ENCODE measurements around the gene PRPF18. TPM values are rescaled to one million over a fixed set of nuclear protein-coding genes. Genes with fewer than 3 reads are reported as not detected.

PRPF18 gene
- polyA plus RNA-seq, 2 donors, result 6.6 to 13.4 TPM

- Histone ChIP-seq H3K9me3 (ENCODE audit: control insufficient read depth in 2 of 2, insufficient read depth in 1 of 2, low read depth in 1 of 2, low read length in 1 of 2) (no peaks in the 10 kb centered on the region), H3K27ac (ENCODE audit: low read depth in 2 of 2, low read length in 1 of 2) (peak overlapping the region; percentile 32 to 88), H3K4me3 (ENCODE audit: low read depth in 1 of 2, low read length in 2 of 2) (no peak overlapping the region), H3K36me3 (ENCODE audit: control insufficient read depth in 2 of 2, insufficient read depth in 2 of 2, low read length in 1 of 2) (peaks cover 3 to 14% of the 10 kb centered on the region in 2 donors), H3K4me1 (ENCODE audit: control insufficient read depth in 2 of 2, insufficient read depth in 2 of 2, low read length in 1 of 2) (peaks cover 0 to 2% of the 10 kb centered on the region in 2 donors), H3K27me3 (ENCODE audit: control insufficient read depth in 1 of 2, insufficient read depth in 2 of 2, low read length in 2 of 2) (no peaks in the 10 kb centered on the region)
- WGBS, 2 donors, result 19 to 22% methylated on average over 19 of the region's 19 CpGs
Measured at GRCh38 chr10:13659887-13660550, 73.3 kb downstream of the PRPF18 start.

GRCh38 chr10:13660551-13660920 is 73.8 kb downstream of the PRPF18 start:
- WGBS, 2 donors, result 34 to 43% methylated on average over 7 of the region's 7 CpGs
- Histone ChIP-seq H3K9me3 (ENCODE audit: control insufficient read depth in 2 of 2, insufficient read depth in 1 of 2, low read depth in 1 of 2, low read length in 1 of 2) (no peaks in the 10 kb centered on the region), H3K27ac (ENCODE audit: low read depth in 2 of 2, low read length in 1 of 2) (peak overlapping the region; percentile 32 to 88), H3K36me3 (ENCODE audit: control insufficient read depth in 2 of 2, insufficient read depth in 2 of 2, low read length in 1 of 2) (peaks cover 3 to 14% of the 10 kb centered on the region in 2 donors), H3K4me1 (ENCODE audit: control insufficient read depth in 2 of 2, insufficient read depth in 2 of 2, low read length in 1 of 2) (peaks cover 0 to 2% of the 10 kb centered on the region in 2 donors), H3K4me3 (ENCODE audit: low read depth in 1 of 2, low read length in 2 of 2) (no peak overlapping the region), H3K27me3 (ENCODE audit: control insufficient read depth in 1 of 2, insufficient read depth in 2 of 2, low read length in 2 of 2) (no peaks in the 10 kb centered on the region)

- peaks cover 3 to 20% of the 10 kb centered on the region in 2 donors for H3K36me3 ChIP-seq (ENCODE audit: control insufficient read depth in 2 of 2, insufficient read depth in 2 of 2, low read length in 1 of 2)
- no peak overlapping the region for H3K4me3 ChIP-seq (ENCODE audit: low read depth in 1 of 2, low read length in 2 of 2)
- no peaks in the 10 kb centered on the region for H3K9me3 ChIP-seq (ENCODE audit: control insufficient read depth in 2 of 2, insufficient read depth in 1 of 2, low read depth in 1 of 2, low read length in 1 of 2)
- 49 to 55% methylated on average over 8 of the region's 8 CpGs for WGBS, 2 donors
- peaks cover 0 to 2% of the 10 kb centered on the region in 2 donors for H3K4me1 ChIP-seq (ENCODE audit: control insufficient read depth in 2 of 2, insufficient read depth in 2 of 2, low read length in 1 of 2)
- no peaks in the 10 kb centered on the region for H3K27me3 ChIP-seq (ENCODE audit: control insufficient read depth in 1 of 2, insufficient read depth in 2 of 2, low read length in 2 of 2)
- peak overlapping the region in 1 of 2 donors; percentile 80 for H3K27ac ChIP-seq (ENCODE audit: low read depth in 2 of 2, low read length in 1 of 2)
Measured at GRCh38 chr10:13661256-13661655, 74.5 kb downstream of the PRPF18 start.

- Histone ChIP-seq H3K9me3 (ENCODE audit: control insufficient read depth in 2 of 2, insufficient read depth in 1 of 2, low read depth in 1 of 2, low read length in 1 of 2) (no peaks in the 10 kb centered on the region), H3K4me3 (ENCODE audit: low read depth in 1 of 2, low read length in 2 of 2) (no peak overlapping the region), H3K36me3 (ENCODE audit: control insufficient read depth in 2 of 2, insufficient read depth in 2 of 2, low read length in 1 of 2) (peaks cover 7 to 27% of the 10 kb centered on the region in 2 donors), H3K27ac (ENCODE audit: low read depth in 2 of 2, low read length in 1 of 2) (no peak overlapping the region), H3K27me3 (ENCODE audit: control insufficient read depth in 1 of 2, insufficient read depth in 2 of 2, low read length in 2 of 2) (no peaks in the 10 kb centered on the region), H3K4me1 (ENCODE audit: control insufficient read depth in 2 of 2, insufficient read depth in 2 of 2, low read length in 1 of 2) (peaks cover 0 to 2% of the 10 kb centered on the region in 2 donors)
- WGBS, 2 donors, result 96% methylated on average over 20 of the region's 20 CpGs
Measured at GRCh38 chr10:13665516-13666262, 78.9 kb downstream of the PRPF18 start.

- Histone ChIP-seq H3K36me3 (ENCODE audit: control insufficient read depth in 2 of 2, insufficient read depth in 2 of 2, low read length in 1 of 2) (peaks cover 7 to 29% of the 10 kb centered on the region in 2 donors), H3K9me3 (ENCODE audit: control insufficient read depth in 2 of 2, insufficient read depth in 1 of 2, low read depth in 1 of 2, low read length in 1 of 2) (no peaks in the 10 kb centered on the region), H3K4me1 (ENCODE audit: control insufficient read depth in 2 of 2, insufficient read depth in 2 of 2, low read length in 1 of 2) (no peaks in the 10 kb centered on the region), H3K27ac (ENCODE audit: low read depth in 2 of 2, low read length in 1 of 2) (no peak overlapping the region), H3K27me3 (ENCODE audit: control insufficient read depth in 1 of 2, insufficient read depth in 2 of 2, low read length in 2 of 2) (no peaks in the 10 kb centered on the region), H3K4me3 (ENCODE audit: low read depth in 1 of 2, low read length in 2 of 2) (no peak overlapping the region)
- 87 to 90% methylated on average over 4 of the region's 4 CpGs for WGBS, 2 donors
Measured at GRCh38 chr10:13668126-13668525, 81.4 kb downstream of the PRPF18 start.

GRCh38 chr10:13669182-13669855 is 82.6 kb downstream of the PRPF18 start:
- Histone ChIP-seq H3K9me3 (ENCODE audit: control insufficient read depth in 2 of 2, insufficient read depth in 1 of 2, low read depth in 1 of 2, low read length in 1 of 2) (no peaks in the 10 kb centered on the region), H3K4me1 (ENCODE audit: control insufficient read depth in 2 of 2, insufficient read depth in 2 of 2, low read length in 1 of 2) (no peaks in the 10 kb centered on the region), H3K27ac (ENCODE audit: low read depth in 2 of 2, low read length in 1 of 2) (peak overlapping the region in 1 of 2 donors; percentile 78), H3K36me3 (ENCODE audit: control insufficient read depth in 2 of 2, insufficient read depth in 2 of 2, low read length in 1 of 2) (peaks cover 7 to 29% of the 10 kb centered on the region in 2 donors), H3K27me3 (ENCODE audit: control insufficient read depth in 1 of 2, insufficient read depth in 2 of 2, low read length in 2 of 2) (no peaks in the 10 kb centered on the region), H3K4me3 (ENCODE audit: low read depth in 1 of 2, low read length in 2 of 2) (no peak overlapping the region)
- 77 to 90% methylated on average over 8 of the region's 8 CpGs for WGBS, 2 donors

- no peak overlapping the region for H3K4me3 ChIP-seq (ENCODE audit: low read depth in 1 of 2, low read length in 2 of 2)
- H3K36me3 ChIP-seq (ENCODE audit: control insufficient read depth in 2 of 2, insufficient read depth in 2 of 2, low read length in 1 of 2), result peaks cover 7 to 31% of the 10 kb centered on the region in 2 donors
- H3K27ac ChIP-seq (ENCODE audit: low read depth in 2 of 2, low read length in 1 of 2), result peak overlapping the region; percentile 12 to 78
- H3K27me3 ChIP-seq (ENCODE audit: control insufficient read depth in 1 of 2, insufficient read depth in 2 of 2, low read length in 2 of 2), result no peaks in the 10 kb centered on the region
- H3K4me1 ChIP-seq (ENCODE audit: control insufficient read depth in 2 of 2, insufficient read depth in 2 of 2, low read length in 1 of 2), result no peaks in the 10 kb centered on the region
- 89 to 91% methylated on average over 12 of the region's 12 CpGs for WGBS, 2 donors
- no peaks in the 10 kb centered on the region for H3K9me3 ChIP-seq (ENCODE audit: control insufficient read depth in 2 of 2, insufficient read depth in 1 of 2, low read depth in 1 of 2, low read length in 1 of 2)
Measured at GRCh38 chr10:13669901-13670300, 83.1 kb downstream of the PRPF18 start.

- WGBS, 2 donors, result 63 to 79% methylated on average over 10 of the region's 10 CpGs
- H3K4me1 ChIP-seq (ENCODE audit: control insufficient read depth in 2 of 2, insufficient read depth in 2 of 2, low read length in 1 of 2), result no peaks in the 10 kb centered on the region
- H3K4me3 ChIP-seq (ENCODE audit: low read depth in 1 of 2, low read length in 2 of 2), result no peak overlapping the region
- H3K36me3 ChIP-seq (ENCODE audit: control insufficient read depth in 2 of 2, insufficient read depth in 2 of 2, low read length in 1 of 2), result peaks cover 7 to 31% of the 10 kb centered on the region in 2 donors
- H3K27ac ChIP-seq (ENCODE audit: low read depth in 2 of 2, low read length in 1 of 2), result peak overlapping the region; percentile 12 to 78
- H3K9me3 ChIP-seq (ENCODE audit: control insufficient read depth in 2 of 2, insufficient read depth in 1 of 2, low read depth in 1 of 2, low read length in 1 of 2), result no peaks in the 10 kb centered on the region
- no peaks in the 10 kb centered on the region for H3K27me3 ChIP-seq (ENCODE audit: control insufficient read depth in 1 of 2, insufficient read depth in 2 of 2, low read length in 2 of 2)
Measured at GRCh38 chr10:13670311-13670710, 83.5 kb downstream of the PRPF18 start.

GRCh38 chr10:13671904-13672303 is 85.1 kb downstream of the PRPF18 start:
- H3K36me3 ChIP-seq (ENCODE audit: control insufficient read depth in 2 of 2, insufficient read depth in 2 of 2, low read length in 1 of 2), result peaks cover 7 to 20% of the 10 kb centered on the region in 2 donors
- 93 to 94% methylated on average over 10 of the region's 10 CpGs for WGBS, 2 donors
- H3K4me3 ChIP-seq (ENCODE audit: low read depth in 1 of 2, low read length in 2 of 2), result no peak overlapping the region
- H3K27me3 ChIP-seq (ENCODE audit: control insufficient read depth in 1 of 2, insufficient read depth in 2 of 2, low read length in 2 of 2), result no peaks in the 10 kb centered on the region
- no peak overlapping the region for H3K27ac ChIP-seq (ENCODE audit: low read depth in 2 of 2, low read length in 1 of 2)
- H3K4me1 ChIP-seq (ENCODE audit: control insufficient read depth in 2 of 2, insufficient read depth in 2 of 2, low read length in 1 of 2), result no peaks in the 10 kb centered on the region
- no peaks in the 10 kb centered on the region for H3K9me3 ChIP-seq (ENCODE audit: control insufficient read depth in 2 of 2, insufficient read depth in 1 of 2, low read depth in 1 of 2, low read length in 1 of 2)

All from esophagus (tissue), 2 donors.